HepG2 (cell line): ENCODE measurements around the gene METTL1. TPM values are rescaled to one million over a fixed set of nuclear protein-coding genes. Genes with fewer than 3 reads are reported as not detected.

ENCODE experiments used
- ATAC-seq: fragments of 200-7000 bp; cut with Tn5 transposase; 3 replicates; pipeline ENCODE4 v1.9.1; 2020; ENCODE audit warnings: mild to moderate bottlenecking, moderate library complexity
- BruUV-seq: library from RNA; stranded (reverse); fragments of 400-500 nt; replicated peaks from 2 replicates; lab custom pipeline; 2021; lab: Mats Ljungman, UMichigan
- CTCF ChIA-PET: fragments of 300-600 bp; formaldehyde crosslinking; extraction: SDS; loops from one replicate; lab custom pipeline; 2021; ENCODE audit warnings: low total read pairs, inconsistent platforms, low intra/inter-chr PET ratio; lab: Yijun Ruan, JAX
- POLR2A ChIA-PET: fragments of 350-600 bp; sonication (Branson Sonifier 250); formaldehyde crosslinking; loops from one replicate; lab custom pipeline; 2020; ENCODE audit warnings: antibody characterized with exemption, inconsistent platforms; lab: Yijun Ruan, JAX
- DNase-seq: peaks from one replicate; pipeline ENCODE4 v3.0.0-alpha.2; 2015; ENCODE audit warnings: low spot score
- FAIRE-seq: peaks from 3 replicates; lab custom pipeline; 2011; peaks lifted over from hg19 to GRCh38; lab: Jason Lieb, UNC
- H2AFZ ChIP-seq: one replicate; pipeline ENCODE4 v1.6.1; 2011; ENCODE audit warnings: low read length, inconsistent platforms
- H3K27ac ChIP-seq: fragments of 300-600 bp; 3 replicates; pipeline ENCODE4 v1.8.0; 2011; ENCODE audit warnings: mixed run types, mild to moderate bottlenecking, mixed read lengths, low read length, inconsistent platforms; ENCODE audit not compliant: insufficient read depth; ENCODE audit errors: extremely low read length
- H3K27me3 ChIP-seq, 2 experiments: fragments of 200-600 bp in 1 of 2; 2 replicates in 1 of 2; 3 replicates in 1 of 2; pipeline versions ENCODE4 v1.6.0 to v1.8.0; 2011; ENCODE audit warnings: low read length in 2 of 2, mild to moderate bottlenecking in 2 of 2, moderate library complexity in 2 of 2, inconsistent platforms in 1 of 2; ENCODE audit not compliant: insufficient read depth in 2 of 2, control insufficient read depth in 1 of 2
- H3K36me3 ChIP-seq, 2 experiments: fragments of 200-600 bp in 1 of 2; replicated peaks in 1 of 2; 2 replicates in 1 of 2; 3 replicates in 1 of 2; pipeline versions ENCODE4 v1.5.1 to v1.8.0; 2011; ENCODE audit warnings: low read length in 2 of 2, inconsistent platforms in 1 of 2; ENCODE audit not compliant: insufficient read depth in 2 of 2, control insufficient read depth in 1 of 2
- H3K4me1 ChIP-seq: 2 replicates; pipeline ENCODE4 v1.5.1; 2012; ENCODE audit warnings: low read length, inconsistent platforms; ENCODE audit not compliant: insufficient read depth
- H3K4me2 ChIP-seq: 2 replicates; pipeline ENCODE4 v1.6.0; 2011; ENCODE audit warnings: low read depth, low read length, inconsistent platforms
- H3K4me3 ChIP-seq, 3 experiments: fragments of 200-600 bp in 1 of 3; sonication (generic), shearing (Covaris generic) in 1 of 3; replicated peaks in 1 of 3; 2 replicates each; pipeline ENCODE4 v1.5.1; 2011 to 2016; ENCODE audit warnings: low read length in 3 of 3, inconsistent platforms in 2 of 3, low read depth in 2 of 3, mild to moderate bottlenecking in 2 of 3, control low read depth in 1 of 3, mixed read lengths in 1 of 3; ENCODE audit not compliant: insufficient read depth in 1 of 3
- H3K79me2 ChIP-seq: one replicate; pipeline ENCODE4 v1.6.1; 2011; ENCODE audit warnings: low read length, inconsistent platforms; ENCODE audit not compliant: insufficient read depth
- H3K9ac ChIP-seq: 2 replicates; pipeline ENCODE4 v1.6.0; 2011; ENCODE audit warnings: mild to moderate bottlenecking, low read depth, low read length, inconsistent platforms; ENCODE audit not compliant: insufficient read depth
- H3K9me3 ChIP-seq: 2 replicates; pipeline ENCODE4 v1.5.1; 2012; ENCODE audit warnings: mild to moderate bottlenecking, low read length
- H4K20me1 ChIP-seq: 2 replicates; pipeline ENCODE4 v1.6.0; 2011; ENCODE audit warnings: inconsistent platforms, mild to moderate bottlenecking, low read length, moderate library complexity; ENCODE audit not compliant: insufficient read depth
- CHCHD3 ChIP-seq: sonication (generic); formaldehyde crosslinking; IDR thresholded peaks from 2 replicates; pipeline ENCODE4 v1.8.0; 2022; ENCODE audit warnings: mild to moderate bottlenecking, missing genetic modification reagents, moderate library complexity
- FOXK1 ChIP-seq: sonication (generic); formaldehyde crosslinking; IDR thresholded peaks from 2 replicates; pipeline ENCODE4 v1.4.0; 2020; ENCODE audit warnings: low read depth, missing genetic modification reagents, borderline replicate concordance
- GABPB1 ChIP-seq: IDR thresholded peaks from 2 replicates; pipeline ENCODE4 v1.6.1; 2016; ENCODE audit warnings: mild to moderate bottlenecking, missing genetic modification reagents, moderate library complexity, missing compliant biosample characterization
- HNRNPH1 ChIP-seq: fragments of 200-400 bp; formaldehyde crosslinking; optimal IDR thresholded peaks from 2 replicates; pipeline ENCODE3; 2017; ENCODE audit warnings: mild to moderate bottlenecking, low read depth, low read length
- IRF9 ChIP-seq: sonication (generic); formaldehyde crosslinking; IDR thresholded peaks from 2 replicates; pipeline ENCODE4 v1.8.0; 2022; ENCODE audit warnings: missing genetic modification reagents, mild to moderate bottlenecking, borderline replicate concordance
- KDM2A ChIP-seq: sonication (generic); formaldehyde crosslinking; IDR thresholded peaks from 2 replicates; pipeline ENCODE4 v1.4.0; 2020; ENCODE audit warnings: low read depth, missing genetic modification reagents, borderline replicate concordance
- MED1 ChIP-seq: sonication (generic); formaldehyde crosslinking; IDR thresholded peaks from 2 replicates; pipeline ENCODE4 v1.4.0; 2020; ENCODE audit warnings: missing genetic modification reagents
- POLR2A ChIP-seq, 2 experiments: IDR thresholded peaks; 2 replicates each; pipeline ENCODE4 v1.6.1; 2011; ENCODE audit warnings: low read depth in 2 of 2, low read length in 2 of 2, mild to moderate bottlenecking in 1 of 2, moderate library complexity in 1 of 2; ENCODE audit not compliant: insufficient read depth in 1 of 2
- RFX5 ChIP-seq: IDR thresholded peaks from 2 replicates; pipeline ENCODE4 v1.6.1; 2011; ENCODE audit warnings: low read depth, low read length, improper control_type of control experiment
- ZFP91 ChIP-seq: sonication (generic); formaldehyde crosslinking; IDR thresholded peaks from 2 replicates; pipeline ENCODE4 v1.9.0; 2022; ENCODE audit warnings: missing genetic modification reagents, mild to moderate bottlenecking, borderline replicate concordance
- ZKSCAN5 ChIP-seq: sonication (generic); formaldehyde crosslinking; IDR thresholded peaks from 2 replicates; pipeline ENCODE4 v1.5.1; 2020; ENCODE audit warnings: mild to moderate bottlenecking, missing genetic modification reagents
- ZNF775 ChIP-seq: sonication (generic); formaldehyde crosslinking; IDR thresholded peaks from 2 replicates; pipeline ENCODE4 v1.4.0; 2020; ENCODE audit warnings: missing genetic modification reagents, mild to moderate bottlenecking, moderate library complexity, borderline replicate concordance
- ZNF776 ChIP-seq: sonication (generic); formaldehyde crosslinking; IDR thresholded peaks from 2 replicates; pipeline ENCODE4 v1.4.0; 2020; ENCODE audit warnings: mild to moderate bottlenecking, missing genetic modification reagents
- ZZZ3 ChIP-seq: sonication (generic); formaldehyde crosslinking; IDR thresholded peaks from 2 replicates; pipeline ENCODE4 v1.4.0; 2020; ENCODE audit warnings: missing genetic modification reagents, mild to moderate bottlenecking, borderline replicate concordance
- WGBS: methylation state at CpG from one replicate; pipeline ENCODE4 v1.1.6; 2017; ENCODE audit warnings: low lambda C conversion rate; 5-methylcytosine and 5-hydroxymethylcytosine counted together
- in situ Hi-C: cut with HindIII; loops from 2 replicates; pipeline ENCODE4 v1.10.0; 2017; ENCODE audit warnings: low pct_unique_long_range_greater_than_20kb; ENCODE audit not compliant: extremely low pct_ligation_motif_present
- intact Hi-C: fragments of 100-400 bp; cut with micrococcal nuclease; formaldehyde crosslinking; loops from one replicate; pipeline ENCODE4 v1.10.0; 2022; ENCODE audit not compliant: unreplicated experiment
- polyA plus RNA-seq, 8 experiments: library from polyadenylated mRNA; depleted of rRNA in 3 of 8; stranded (reverse) in 7 of 8; unstranded in 1 of 8; fragments of >200 nt; fragmentation: Illumina TruSeq in 4 of 8; extraction: Trizol in 4 of 8; gene quantifications; 2 replicates each; pipeline versions ENCODE4 v1.2.1 to v1.2.3, GENCODE V29; 2011 to 2016; ENCODE audit warnings: low read depth in 4 of 8, missing spikeins in 1 of 8, mixed read lengths in 1 of 8; ENCODE audit not compliant: insufficient read depth in 1 of 8
- total RNA-seq, 5 experiments: library from RNA; depleted of rRNA; stranded (reverse); fragments of >200 nt; fragmentation: Illumina TruSeq; extraction: Trizol; gene quantifications; 2 replicates each; pipeline ENCODE4 v1.2.3, GENCODE V29; 2016; ENCODE audit warnings: low read depth in 1 of 5
- TF ChIP-seq, protein P1 (sequence below): sonication (generic); formaldehyde crosslinking; IDR thresholded peaks from 2 replicates; pipeline ENCODE4 v1.4.0; 2020; ENCODE audit warnings: mild to moderate bottlenecking, missing genetic modification reagents, borderline replicate concordance

Gene METTL1
- total and polyA plus RNA-seq, 2 of the 13 experiments (the other 11 are each of a cell fraction or from before 2014, with no cell fraction given), result 34.7 to 36.9 TPM

DNA sequence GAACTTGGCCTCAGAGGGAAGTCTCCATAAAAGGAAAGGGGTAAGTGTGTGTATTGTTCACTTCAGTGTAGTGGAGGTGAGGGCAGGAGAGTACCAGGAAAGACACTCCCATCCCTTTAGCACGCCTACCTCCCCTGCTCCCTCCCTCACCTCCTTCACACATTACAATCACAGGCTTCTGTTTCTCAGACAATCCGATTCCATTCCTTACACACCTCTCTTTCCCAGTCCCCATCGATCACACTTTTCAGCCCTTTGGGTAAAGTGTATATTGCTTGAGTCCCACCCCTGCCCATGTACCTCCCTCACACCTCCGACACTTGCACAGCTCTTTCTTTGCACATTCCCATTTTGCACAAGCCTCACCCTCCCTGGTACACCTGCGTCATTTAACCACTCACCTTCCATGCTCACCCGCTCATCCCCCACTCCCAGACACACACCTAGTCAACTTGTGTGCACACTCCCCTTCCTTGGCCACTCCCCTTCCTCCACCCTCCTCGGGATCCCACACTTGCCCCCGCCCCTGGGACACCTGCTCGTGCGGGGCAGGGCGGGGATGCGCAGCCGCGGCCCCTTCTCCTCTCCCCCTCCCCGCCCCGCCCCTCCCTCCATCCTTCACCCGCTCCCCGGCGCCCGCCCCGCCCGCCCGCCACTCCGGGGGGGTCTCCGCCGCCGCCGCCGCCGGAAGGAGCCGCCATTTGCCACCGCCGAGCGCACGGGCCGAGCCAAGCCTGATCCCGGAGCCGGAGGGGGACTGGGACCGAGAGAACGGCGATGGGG, 17.3 kb downstream of the METTL1 start, which contains the start of gene MARCHF9:
Gene MARCHF9 (plus strand): TSS at position 693 of the 783 bp plus-strand sequence. CDS start 426 bp downstream, outside the sequence.
- H3K4me1 ChIP-seq, result peaks cover 43% of the 10 kb centered on the region
- peaks cover 24% of the 10 kb centered on the region for H3K79me2 ChIP-seq
- DNase-seq, result no peak
- peak within 1 kb of the TSS; percentile 71 for H3K9ac ChIP-seq
- POLR2A ChIA-PET, result interaction anchor here (1.1 to 3.0 kb wide), 3 partner anchors 10 to 18 kb away, joined by 4 to 14 read pairs (median 6); partner anchors contain the start of genes EEF1AKMT3, METTL1 and TSPAN31
- peak within 1 kb of the TSS; percentile 96 for H3K4me2 ChIP-seq
- peak within 1 kb of the TSS; percentile 67 for H3K27ac ChIP-seq
- no peaks in the 10 kb centered on the region for H3K9me3 ChIP-seq
- intact Hi-C loops, result no loop called here
- 0 out of 2 replicates have a peak, but pooled peaks cover 5% of the 10 kb centered on the region for H4K20me1 ChIP-seq
- H3K36me3 ChIP-seq, result peaks cover 6 to 9% of the 10 kb centered on the region in 2 experiments; a peak in 3 of 5 replicates
- H3K4me3 ChIP-seq, result peak within 1 kb of the TSS; percentile 81 to 82 (median 81)
- H3K27me3 ChIP-seq, result no peaks in the 10 kb centered on the region; a peak in 1 of 5 replicates
- ATAC-seq, result 0 out of 3 replicates have a peak, but pooled peaks have one; percentile 1
- FAIRE-seq, result no peak
- in situ Hi-C loops, result no loop called here
- WGBS, result 2% methylated on average over 41 of the region's 41 CpGs
- CTCF ChIA-PET, result no interaction called here
- H2AFZ ChIP-seq, result no peak within 1 kb of the TSS
- BruUV-seq, result no TSS peak
- no peak for TF ChIP-seq FOXK1 (CRISPR knock-in tag)
- 0 out of 2 replicates have a peak, but pooled peaks have one; percentile 22 for TF ChIP-seq MED1 (CRISPR knock-in tag)
- 0 out of 2 replicates have a peak, but pooled peaks have one; percentile 30 for TF ChIP-seq CHCHD3 (CRISPR knock-in tag)
- TF ChIP-seq RFX5, result no peak
- TF ChIP-seq ZZZ3 (CRISPR knock-in tag), result no peak
- 0 out of 2 replicates have a peak, but pooled peaks have one; percentile 38 for TF ChIP-seq IRF9 (CRISPR knock-in tag)
- 0 out of 2 replicates have a peak, but pooled peaks have one; percentile 68 for TF ChIP-seq ZKSCAN5 (CRISPR knock-in tag)
- TF ChIP-seq GABPB1, result peak; percentile 57
- peak; percentile 19; the same call in 1 of the 2 replicates for TF ChIP-seq ZFP91
- TF ChIP-seq, protein P1, sequence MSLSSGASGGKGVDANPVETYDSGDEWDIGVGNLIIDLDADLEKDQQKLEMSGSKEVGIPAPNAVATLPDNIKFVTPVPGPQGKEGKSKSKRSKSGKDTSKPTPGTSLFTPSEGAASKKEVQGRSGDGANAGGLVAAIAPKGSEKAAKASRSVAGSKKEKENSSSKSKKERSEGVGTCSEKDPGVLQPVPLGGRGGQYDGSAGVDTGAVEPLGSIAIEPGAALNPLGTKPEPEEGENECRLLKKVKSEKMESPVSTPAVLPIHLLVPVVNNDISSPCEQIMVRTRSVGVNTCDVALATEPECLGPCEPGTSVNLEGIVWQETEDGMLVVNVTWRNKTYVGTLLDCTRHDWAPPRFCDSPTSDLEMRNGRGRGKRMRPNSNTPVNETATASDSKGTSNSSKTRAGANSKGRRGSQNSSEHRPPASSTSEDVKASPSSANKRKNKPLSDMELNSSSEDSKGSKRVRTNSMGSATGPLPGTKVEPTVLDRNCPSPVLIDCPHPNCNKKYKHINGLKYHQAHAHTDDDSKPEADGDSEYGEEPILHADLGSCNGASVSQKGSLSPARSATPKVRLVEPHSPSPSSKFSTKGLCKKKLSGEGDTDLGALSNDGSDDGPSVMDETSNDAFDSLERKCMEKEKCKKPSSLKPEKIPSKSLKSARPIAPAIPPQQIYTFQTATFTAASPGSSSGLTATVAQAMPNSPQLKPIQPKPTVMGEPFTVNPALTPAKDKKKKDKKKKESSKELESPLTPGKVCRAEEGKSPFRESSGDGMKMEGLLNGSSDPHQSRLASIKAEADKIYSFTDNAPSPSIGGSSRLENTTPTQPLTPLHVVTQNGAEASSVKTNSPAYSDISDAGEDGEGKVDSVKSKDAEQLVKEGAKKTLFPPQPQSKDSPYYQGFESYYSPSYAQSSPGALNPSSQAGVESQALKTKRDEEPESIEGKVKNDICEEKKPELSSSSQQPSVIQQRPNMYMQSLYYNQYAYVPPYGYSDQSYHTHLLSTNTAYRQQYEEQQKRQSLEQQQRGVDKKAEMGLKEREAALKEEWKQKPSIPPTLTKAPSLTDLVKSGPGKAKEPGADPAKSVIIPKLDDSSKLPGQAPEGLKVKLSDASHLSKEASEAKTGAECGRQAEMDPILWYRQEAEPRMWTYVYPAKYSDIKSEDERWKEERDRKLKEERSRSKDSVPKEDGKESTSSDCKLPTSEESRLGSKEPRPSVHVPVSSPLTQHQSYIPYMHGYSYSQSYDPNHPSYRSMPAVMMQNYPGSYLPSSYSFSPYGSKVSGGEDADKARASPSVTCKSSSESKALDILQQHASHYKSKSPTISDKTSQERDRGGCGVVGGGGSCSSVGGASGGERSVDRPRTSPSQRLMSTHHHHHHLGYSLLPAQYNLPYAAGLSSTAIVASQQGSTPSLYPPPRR (CRISPR knock-in tag), result peak; percentile 34; the same call in 1 of the 2 replicates
- 0 out of 2 replicates have a peak, but pooled peaks have one; percentile 14 for TF ChIP-seq ZNF776
- TF ChIP-seq HNRNPH1, result no peak
- peak; percentile 54; the same call in 1 of the 2 replicates for TF ChIP-seq KDM2A
- peak in 1 of 2 experiments; percentile 49; a peak in 1 of 4 replicates for TF ChIP-seq POLR2A (IDR thresholded peaks at IDR 0.05; ENCODE audit: insufficient read depth in 1 of 2, low read depth in 2 of 2, low read length in 2 of 2)
- TF ChIP-seq ZNF775 (CRISPR knock-in tag), result no peak
